ENCODE data around the gene EVI5. TPM values are rescaled to one million over a fixed set of nuclear protein-coding genes. Genes with fewer than 3 reads are reported as not detected.

EVI5 gene
- polyA plus RNA-seq, 2 of the 4 experiments (the other 2 are of a cell fraction): 10.2 to 10.4 TPM

GRCh38 chr1:92690212-92690906, 94.5 kb downstream of the EVI5 start:
- ATAC-seq: no peak
- Histone ChIP-seq H3K9me3 (no peaks in the 10 kb centered on the region), H3K4me1 (no peaks in the 10 kb centered on the region), H3K4me2 (no peak overlapping the region), H3K4me3 (no peak overlapping the region), H3K27ac (no peak overlapping the region)
- WGBS (ENCODE audit: missing lambda C conversion rate): 88% methylated on average over 3 of the region's 3 CpGs
- no peak for FAIRE-seq
- TF ChIP-seq RARB (CRISPR knock-in tag; IDR thresholded peaks at IDR 0.05) (no peak), USF2 (IDR thresholded peaks at IDR 0.05) (no peak), REST (IDR thresholded peaks at IDR 0.05) (no peak), MAZ (IDR thresholded peaks at IDR 0.05; ENCODE audit: borderline replicate concordance, low read depth, low read length) (no peak), ELK1 (IDR thresholded peaks at IDR 0.05; ENCODE audit: low read depth, low read length) (no peak), ZC3H11A (IDR thresholded peaks at IDR 0.05) (no peak), BHLHE40 (IDR thresholded peaks at IDR 0.05; ENCODE audit: low read depth, low read length) (no peak), MYC (IDR thresholded peaks at IDR 0.05; ENCODE audit: borderline replicate concordance, low read length) (no peak), SREBF2 (IDR thresholded peaks at IDR 0.05) (no peak), MAX (IDR thresholded peaks at IDR 0.05) (no peak), CHD2 (IDR thresholded peaks at IDR 0.05; ENCODE audit: low read length, partially characterized antibody) (no peak), JUNB (IDR thresholded peaks at IDR 0.05) (no peak), TFCP2L1 (CRISPR knock-in tag; IDR thresholded peaks at IDR 0.05) (no peak), KDM1A (IDR thresholded peaks at IDR 0.05; ENCODE audit: low read depth) (no peak), HOXB5 (CRISPR knock-in tag; IDR thresholded peaks at IDR 0.05) (no peak), E2F6 (IDR thresholded peaks at IDR 0.05; ENCODE audit: borderline replicate concordance, low read depth) (no peak)
- no peak for DNase-seq (ENCODE audit: low read depth in 1 of 2, low spot score in 1 of 2)
- POLR2A ChIA-PET: no interaction called here
- CTCF ChIA-PET: no interaction called here

- no peak overlapping the region for H3K4me3 ChIP-seq
- no peak for DNase-seq (ENCODE audit: low read depth in 1 of 2, low spot score in 1 of 2)
- TF ChIP-seq CHD2 (IDR thresholded peaks at IDR 0.05; ENCODE audit: low read length, partially characterized antibody) (no peak), RARB (CRISPR knock-in tag; IDR thresholded peaks at IDR 0.05) (no peak), EP300 (IDR thresholded peaks at IDR 0.05) (no peak), RFX5 (IDR thresholded peaks at IDR 0.05) (no peak), RAD21 (conservative IDR thresholded peaks at IDR 0.05 in 1 of 2, IDR thresholded peaks at IDR 0.05 in 1 of 2) (no peak), TP53 (CRISPR knock-in tag; IDR thresholded peaks at IDR 0.05) (no peak), PHF8 (IDR thresholded peaks at IDR 0.05; ENCODE audit: borderline replicate concordance, low read depth) (no peak), CTCF (IDR thresholded peaks at IDR 0.05) (no peak), ZNF302 (CRISPR knock-in tag; IDR thresholded peaks at IDR 0.05) (no peak), ATOH8 (CRISPR knock-in tag; IDR thresholded peaks at IDR 0.05; ENCODE audit: low read depth) (no peak), HEYL (CRISPR knock-in tag; IDR thresholded peaks at IDR 0.05) (no peak), MAZ (IDR thresholded peaks at IDR 0.05; ENCODE audit: borderline replicate concordance, low read depth, low read length) (no peak), FOXS1 (CRISPR knock-in tag; IDR thresholded peaks at IDR 0.05) (no peak), JUN (IDR thresholded peaks at IDR 0.05) (no peak)
- ATAC-seq: no peak
- no peaks in the 10 kb centered on the region for H3K9me3 ChIP-seq
- no peak overlapping the region for H3K4me2 ChIP-seq
- 85% methylated on average over 4 of the region's 4 CpGs for WGBS (ENCODE audit: missing lambda C conversion rate)
- no peak for FAIRE-seq
- H3K27ac ChIP-seq: no peak overlapping the region
- ChIA-PET CTCF (no interaction called here), POLR2A (no interaction called here)
- no peaks in the 10 kb centered on the region for H3K4me1 ChIP-seq
These were observed 104.9 kb downstream of the EVI5 start for GRCh38 chr1:92679980-92680379.
